PFSK-1 (cell line): ENCODE measurements around the gene ATG3.

Experiments
- FOXP2 ChIP-seq: optimal IDR thresholded peaks from 2 replicates; pipeline ENCODE3; 2011; ENCODE audit warnings: borderline replicate concordance, control low read depth, inconsistent platforms; ENCODE audit not compliant: insufficient read depth; ENCODE audit errors: extremely low read length, extremely low read depth
- POLR2AphosphoS5 ChIP-seq: IDR thresholded peaks from 2 replicates; pipeline ENCODE4 v1.6.1; 2012; ENCODE audit warnings: low read depth, mild to moderate bottlenecking, control low read depth, low read length, moderate library complexity
- SIN3A ChIP-seq: IDR thresholded peaks from 2 replicates; pipeline ENCODE4 v1.6.1; 2012; ENCODE audit warnings: mild to moderate bottlenecking, low read length, moderate library complexity, borderline replicate concordance; ENCODE audit not compliant: insufficient read depth
- TAF1 ChIP-seq: IDR thresholded peaks from 2 replicates; pipeline ENCODE4 v1.6.1; 2012; ENCODE audit warnings: low read length, control low read depth, borderline replicate concordance; ENCODE audit not compliant: insufficient read depth
- TF ChIP-seq, protein P1 (sequence below), 2 experiments: IDR thresholded peaks; 2 replicates each; pipeline versions ENCODE4 v1.6.1 to v1.8.0; 2011 to 2012; ENCODE audit warnings: low read depth in 2 of 2, low read length in 2 of 2, control low read depth in 1 of 2, inconsistent platforms in 1 of 2, mild to moderate bottlenecking in 1 of 2, moderate library complexity in 1 of 2; ENCODE audit not compliant: insufficient read depth in 1 of 2

ATG3 gene

DNA sequence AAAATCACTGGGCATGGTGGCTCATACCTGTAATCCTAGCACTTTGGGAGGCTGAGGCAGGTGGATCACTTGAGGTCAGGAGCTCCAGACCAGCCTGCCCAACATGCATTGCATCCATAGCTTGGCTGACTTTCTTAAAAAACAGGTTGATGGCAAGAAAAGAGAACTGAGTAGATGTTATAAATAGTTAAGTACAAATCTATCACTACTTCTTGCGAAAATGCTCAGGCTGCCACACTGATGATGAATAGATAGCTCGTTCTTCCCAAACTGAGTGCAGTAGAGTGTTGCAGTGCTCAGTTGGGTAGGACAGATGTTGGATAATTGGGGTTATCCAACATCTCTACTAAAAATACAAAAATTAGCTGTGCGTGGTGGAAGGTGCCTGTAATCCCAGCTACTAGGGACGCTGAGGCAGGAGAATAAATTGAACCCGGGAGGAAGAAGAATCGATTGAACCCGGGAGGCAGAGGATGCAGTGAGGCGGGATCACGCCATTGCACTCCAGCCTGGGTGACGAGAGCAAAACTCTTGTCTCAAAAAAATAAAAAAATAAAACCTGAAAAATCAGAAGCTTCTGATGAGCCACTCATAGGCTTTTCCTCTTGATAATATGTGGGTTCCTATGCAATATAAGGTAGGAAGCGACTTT lies 63.7 kb downstream of the ATG3 start:
- TF ChIP-seq POLR2AphosphoS5 (no peak), SIN3A (no peak), FOXP2 (no peak), TAF1 (no peak)
- TF ChIP-seq, protein P1, sequence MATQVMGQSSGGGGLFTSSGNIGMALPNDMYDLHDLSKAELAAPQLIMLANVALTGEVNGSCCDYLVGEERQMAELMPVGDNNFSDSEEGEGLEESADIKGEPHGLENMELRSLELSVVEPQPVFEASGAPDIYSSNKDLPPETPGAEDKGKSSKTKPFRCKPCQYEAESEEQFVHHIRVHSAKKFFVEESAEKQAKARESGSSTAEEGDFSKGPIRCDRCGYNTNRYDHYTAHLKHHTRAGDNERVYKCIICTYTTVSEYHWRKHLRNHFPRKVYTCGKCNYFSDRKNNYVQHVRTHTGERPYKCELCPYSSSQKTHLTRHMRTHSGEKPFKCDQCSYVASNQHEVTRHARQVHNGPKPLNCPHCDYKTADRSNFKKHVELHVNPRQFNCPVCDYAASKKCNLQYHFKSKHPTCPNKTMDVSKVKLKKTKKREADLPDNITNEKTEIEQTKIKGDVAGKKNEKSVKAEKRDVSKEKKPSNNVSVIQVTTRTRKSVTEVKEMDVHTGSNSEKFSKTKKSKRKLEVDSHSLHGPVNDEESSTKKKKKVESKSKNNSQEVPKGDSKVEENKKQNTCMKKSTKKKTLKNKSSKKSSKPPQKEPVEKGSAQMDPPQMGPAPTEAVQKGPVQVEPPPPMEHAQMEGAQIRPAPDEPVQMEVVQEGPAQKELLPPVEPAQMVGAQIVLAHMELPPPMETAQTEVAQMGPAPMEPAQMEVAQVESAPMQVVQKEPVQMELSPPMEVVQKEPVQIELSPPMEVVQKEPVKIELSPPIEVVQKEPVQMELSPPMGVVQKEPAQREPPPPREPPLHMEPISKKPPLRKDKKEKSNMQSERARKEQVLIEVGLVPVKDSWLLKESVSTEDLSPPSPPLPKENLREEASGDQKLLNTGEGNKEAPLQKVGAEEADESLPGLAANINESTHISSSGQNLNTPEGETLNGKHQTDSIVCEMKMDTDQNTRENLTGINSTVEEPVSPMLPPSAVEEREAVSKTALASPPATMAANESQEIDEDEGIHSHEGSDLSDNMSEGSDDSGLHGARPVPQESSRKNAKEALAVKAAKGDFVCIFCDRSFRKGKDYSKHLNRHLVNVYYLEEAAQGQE (IDR thresholded peaks at IDR 0.05; ENCODE audit: insufficient read depth in 1 of 2, low read depth in 2 of 2, low read length in 2 of 2): no peak

DNA sequence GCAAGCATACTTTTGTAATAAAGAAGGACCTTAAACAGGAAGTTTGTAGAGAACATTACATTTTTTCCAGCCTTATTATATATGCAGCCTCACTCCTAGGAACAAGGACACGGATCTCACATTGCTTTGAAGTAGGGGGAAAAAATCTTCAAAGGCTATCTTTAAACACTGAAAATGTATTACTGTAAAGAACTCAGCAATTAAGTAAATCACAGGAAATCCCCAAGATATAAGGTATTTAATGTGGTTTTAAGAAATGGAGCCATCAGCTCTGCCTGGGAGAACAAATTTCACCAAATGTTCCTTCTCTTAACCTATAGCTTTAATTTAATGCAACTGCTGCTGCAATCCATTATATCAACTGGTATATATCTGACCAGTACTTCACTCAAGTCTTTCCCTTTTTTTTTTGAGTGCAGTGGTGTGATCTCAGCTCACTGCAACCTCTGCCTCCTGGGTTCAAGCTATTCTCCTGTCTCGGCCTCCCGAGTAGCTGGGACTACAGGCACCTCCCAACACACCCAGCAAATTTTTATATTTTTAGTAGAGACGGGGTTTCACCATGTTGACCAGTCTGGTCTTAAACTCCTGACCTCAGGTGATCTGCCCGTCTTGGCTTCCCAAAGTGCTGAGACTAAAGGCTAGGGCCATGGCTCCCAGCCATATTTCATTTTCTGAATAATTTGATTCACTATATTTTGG lies 65.2 kb downstream of the ATG3 start:
- TF ChIP-seq TAF1 (no peak), FOXP2 (no peak), SIN3A (no peak), POLR2AphosphoS5 (no peak)
- TF ChIP-seq, protein P1 (IDR thresholded peaks at IDR 0.05; ENCODE audit: insufficient read depth in 1 of 2, low read depth in 2 of 2, low read length in 2 of 2): no peak

DNA sequence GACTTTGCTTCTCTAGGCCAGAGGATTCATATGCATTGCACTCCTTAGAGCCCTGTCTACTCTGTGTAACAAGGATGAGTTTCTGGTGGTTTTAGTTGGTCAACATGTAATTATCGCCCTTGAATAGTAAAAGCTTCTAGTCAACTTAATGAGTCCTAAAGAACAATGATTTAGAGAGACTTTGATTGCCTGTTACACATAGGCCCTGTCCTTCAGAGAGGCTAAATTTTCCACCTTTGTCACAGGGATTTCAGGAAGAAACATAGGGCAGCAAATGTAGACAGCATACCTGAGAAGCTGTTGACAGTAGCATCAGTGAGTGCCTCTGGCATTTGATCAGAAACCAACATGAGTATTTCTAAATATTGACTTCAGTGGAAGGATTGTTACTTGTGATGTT lies 69.6 kb downstream of the ATG3 start:
- no peak for TF ChIP-seq TAF1
- TF ChIP-seq, protein P1 (IDR thresholded peaks at IDR 0.05; ENCODE audit: insufficient read depth in 1 of 2, low read depth in 2 of 2, low read length in 2 of 2): no peak
- no peak for TF ChIP-seq POLR2AphosphoS5
- no peak for TF ChIP-seq SIN3A
- TF ChIP-seq FOXP2: no peak

DNA sequence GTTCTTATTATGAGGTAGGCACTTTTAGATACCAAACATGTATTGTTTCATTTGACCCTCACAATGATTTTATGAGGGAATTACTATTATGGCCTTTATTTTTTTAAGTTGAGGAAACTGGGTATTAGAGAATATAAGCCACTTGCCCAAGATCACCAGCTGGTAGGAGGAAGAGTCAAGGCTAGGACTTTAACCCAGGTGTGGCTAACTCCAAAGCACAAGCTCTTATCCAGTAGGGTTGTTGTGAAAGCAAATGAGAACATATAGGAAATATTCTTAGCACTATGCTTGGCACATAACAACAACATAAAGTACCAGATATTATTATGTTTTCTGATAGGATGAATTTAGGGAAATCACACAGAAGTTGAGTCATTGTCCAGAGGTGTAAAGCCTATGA lies 70.4 kb downstream of the ATG3 start:
- TF ChIP-seq, protein P1 (IDR thresholded peaks at IDR 0.05; ENCODE audit: insufficient read depth in 1 of 2, low read depth in 2 of 2, low read length in 2 of 2): no peak
- no peak for TF ChIP-seq FOXP2
- no peak for TF ChIP-seq POLR2AphosphoS5
- no peak for TF ChIP-seq SIN3A
- TF ChIP-seq TAF1: no peak
